ENCODE measurements around the gene MFRP.

GRCh38 chr11:119351232-119351631 lies 4.7 kb upstream of the MFRP start:
- TF ChIP-seq CTCF (IDR thresholded peaks at IDR 0.05) = no peak
- no peak for TF ChIP-seq POLR2A (IDR thresholded peaks at IDR 0.05)
- no peak for TF ChIP-seq EP300 (IDR thresholded peaks at IDR 0.05)
